ENCODE results near the gene CCDC197.

The CCDC197 gene

DNA sequence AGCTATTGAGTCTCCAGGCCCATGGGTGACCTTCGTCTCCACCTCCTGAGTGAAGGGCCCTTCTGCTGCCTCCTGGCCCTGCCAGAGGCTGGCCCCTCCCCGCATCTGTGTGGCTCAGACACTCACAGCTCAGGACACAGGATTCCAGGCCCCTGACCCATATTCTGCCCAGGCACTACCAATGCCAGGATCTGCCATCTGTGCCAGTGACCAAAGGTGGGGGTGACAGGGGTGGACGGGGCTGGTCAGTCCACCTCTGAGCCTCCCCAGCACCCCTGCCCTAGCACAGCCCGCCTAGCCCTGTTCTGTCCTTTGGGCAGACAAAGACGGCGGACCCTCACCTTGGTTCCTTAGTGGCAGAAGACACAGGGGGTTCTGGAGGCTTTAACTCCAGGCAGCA, 23.5 kb upstream of the CCDC197 start:
- FAIRE-seq (no peak), DNase-seq (ENCODE audit: insufficient read length) (no peak)
- no peak for TF ChIP-seq TAF1 (IDR thresholded peaks at IDR 0.05; ENCODE audit: borderline replicate concordance, low read depth, low read length)
- TF ChIP-seq POLR2AphosphoS5 (IDR thresholded peaks at IDR 0.05; ENCODE audit: low read depth, low read length), result no peak
- no peak for TF ChIP-seq POLR2A (IDR thresholded peaks at IDR 0.05; ENCODE audit: low read depth, low read length)

- TF ChIP-seq POLR2AphosphoS5 (IDR thresholded peaks at IDR 0.05; ENCODE audit: low read depth, low read length), result no peak
- DNase-seq (ENCODE audit: insufficient read length), result no peak
- no peak for FAIRE-seq
These were observed 22.8 kb upstream of the CCDC197 start for GRCh38 chr14:93974299-93974698.

DNA sequence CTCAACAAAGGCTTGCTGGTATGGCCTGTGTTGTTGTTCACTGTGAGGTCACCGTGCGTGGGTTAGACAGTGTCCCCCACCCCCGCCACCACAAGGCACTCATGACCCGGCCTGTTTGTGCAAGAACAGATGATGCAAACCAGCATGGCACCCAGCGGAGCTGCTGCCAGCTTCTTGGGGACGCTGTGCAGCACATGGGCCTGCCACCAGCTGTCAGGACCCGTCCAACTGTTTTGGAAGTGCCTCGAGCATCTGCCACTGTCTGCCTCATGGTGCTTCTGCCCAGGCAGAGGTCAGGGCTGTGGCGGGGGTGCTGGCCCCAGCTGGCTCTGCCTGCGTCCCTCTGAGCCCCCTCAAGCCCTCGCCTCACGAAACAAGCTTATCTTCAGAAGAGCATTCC, 22.3 kb upstream of the CCDC197 start:
- FAIRE-seq (no peak), DNase-seq (ENCODE audit: insufficient read length) (no peak)
- TF ChIP-seq POLR2A (IDR thresholded peaks at IDR 0.05; ENCODE audit: low read depth, low read length) (no peak), TAF1 (IDR thresholded peaks at IDR 0.05; ENCODE audit: borderline replicate concordance, low read depth, low read length) (no peak), POLR2AphosphoS5 (IDR thresholded peaks at IDR 0.05; ENCODE audit: low read depth, low read length) (0 out of 2 replicates have a peak, but pooled peaks have one; percentile 12)

GRCh38 chr14:93975791-93976476, 21.2 kb upstream of the CCDC197 start:
- no peak for TF ChIP-seq POLR2A (IDR thresholded peaks at IDR 0.05; ENCODE audit: low read depth, low read length)
- TF ChIP-seq POLR2AphosphoS5 (IDR thresholded peaks at IDR 0.05; ENCODE audit: low read depth, low read length), result no peak
- no peak for TF ChIP-seq TAF1 (IDR thresholded peaks at IDR 0.05; ENCODE audit: borderline replicate concordance, low read depth, low read length)
- FAIRE-seq, result peak; percentile 98

GRCh38 chr14:93976477-93977057, 20.5 kb upstream of the CCDC197 start, which contains the start of gene ASB2:
Gene ASB2 (minus strand): TSS chr14:93976570. CDS start chr14:93964539, 12,031 bp downstream.
- FAIRE-seq, result no peak
- TF ChIP-seq TAF1 (IDR thresholded peaks at IDR 0.05; ENCODE audit: borderline replicate concordance, low read depth, low read length), result no peak
- TF ChIP-seq POLR2AphosphoS5 (IDR thresholded peaks at IDR 0.05; ENCODE audit: low read depth, low read length), result no peak
- TF ChIP-seq POLR2A (IDR thresholded peaks at IDR 0.05; ENCODE audit: low read depth, low read length), result no peak; the same call in none of the 2 replicates
- DNase-seq (ENCODE audit: insufficient read length), result no peak

More at GRCh38 chr14:93975791-93976476, 21.2 kb upstream of the CCDC197 start:
- DNase-seq (ENCODE audit: insufficient read length), result no peak

DNA sequence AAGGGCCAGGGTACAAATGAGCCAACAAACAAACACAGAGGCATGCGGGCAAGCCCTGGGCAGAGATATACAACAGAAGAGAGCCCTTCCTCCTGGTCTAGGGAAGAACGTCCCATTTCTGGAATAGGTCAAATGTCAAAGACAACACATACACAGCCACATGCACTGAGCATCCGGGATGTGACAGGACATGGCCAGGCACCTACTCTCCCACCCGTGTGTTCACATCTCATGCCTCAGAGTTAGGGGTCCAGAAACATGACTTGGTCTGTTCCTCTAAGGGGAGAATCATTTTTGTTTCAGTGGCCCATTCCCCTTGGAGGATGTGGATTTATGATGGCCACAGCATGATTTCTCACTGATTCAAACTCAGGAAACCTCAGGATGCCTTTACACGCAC, 19.9 kb upstream of the CCDC197 start:
- TF ChIP-seq TAF1 (IDR thresholded peaks at IDR 0.05; ENCODE audit: borderline replicate concordance, low read depth, low read length) (no peak), POLR2AphosphoS5 (IDR thresholded peaks at IDR 0.05; ENCODE audit: low read depth, low read length) (peak; percentile 21; the same call in 1 of the 2 replicates), POLR2A (IDR thresholded peaks at IDR 0.05; ENCODE audit: low read depth, low read length) (no peak)
- DNase-seq (ENCODE audit: insufficient read length) (no peak), FAIRE-seq (no peak)

GRCh38 chr14:93977790-93978581, 19.1 kb upstream of the CCDC197 start:
- FAIRE-seq (peak; percentile 91), DNase-seq (ENCODE audit: insufficient read length) (no peak)
- TF ChIP-seq POLR2A (IDR thresholded peaks at IDR 0.05; ENCODE audit: low read depth, low read length), result no peak
- peak; percentile 21; the same call in 1 of the 2 replicates for TF ChIP-seq POLR2AphosphoS5 (IDR thresholded peaks at IDR 0.05; ENCODE audit: low read depth, low read length)
- no peak for TF ChIP-seq TAF1 (IDR thresholded peaks at IDR 0.05; ENCODE audit: borderline replicate concordance, low read depth, low read length)

- TF ChIP-seq POLR2A (IDR thresholded peaks at IDR 0.05; ENCODE audit: low read depth, low read length) (no peak), TAF1 (IDR thresholded peaks at IDR 0.05; ENCODE audit: borderline replicate concordance, low read depth, low read length) (no peak), POLR2AphosphoS5 (IDR thresholded peaks at IDR 0.05; ENCODE audit: low read depth, low read length) (no peak)
- FAIRE-seq (peak; percentile 60), DNase-seq (ENCODE audit: insufficient read length) (no peak)
These were observed 18.4 kb upstream of the CCDC197 start for GRCh38 chr14:93978735-93979134.

- TF ChIP-seq POLR2A (IDR thresholded peaks at IDR 0.05; ENCODE audit: low read depth, low read length) (no peak), POLR2AphosphoS5 (IDR thresholded peaks at IDR 0.05; ENCODE audit: low read depth, low read length) (no peak)
- FAIRE-seq (peak; percentile 76), DNase-seq (ENCODE audit: insufficient read length) (no peak)
These were observed 16.5 kb upstream of the CCDC197 start for GRCh38 chr14:93980456-93981201.

DNA sequence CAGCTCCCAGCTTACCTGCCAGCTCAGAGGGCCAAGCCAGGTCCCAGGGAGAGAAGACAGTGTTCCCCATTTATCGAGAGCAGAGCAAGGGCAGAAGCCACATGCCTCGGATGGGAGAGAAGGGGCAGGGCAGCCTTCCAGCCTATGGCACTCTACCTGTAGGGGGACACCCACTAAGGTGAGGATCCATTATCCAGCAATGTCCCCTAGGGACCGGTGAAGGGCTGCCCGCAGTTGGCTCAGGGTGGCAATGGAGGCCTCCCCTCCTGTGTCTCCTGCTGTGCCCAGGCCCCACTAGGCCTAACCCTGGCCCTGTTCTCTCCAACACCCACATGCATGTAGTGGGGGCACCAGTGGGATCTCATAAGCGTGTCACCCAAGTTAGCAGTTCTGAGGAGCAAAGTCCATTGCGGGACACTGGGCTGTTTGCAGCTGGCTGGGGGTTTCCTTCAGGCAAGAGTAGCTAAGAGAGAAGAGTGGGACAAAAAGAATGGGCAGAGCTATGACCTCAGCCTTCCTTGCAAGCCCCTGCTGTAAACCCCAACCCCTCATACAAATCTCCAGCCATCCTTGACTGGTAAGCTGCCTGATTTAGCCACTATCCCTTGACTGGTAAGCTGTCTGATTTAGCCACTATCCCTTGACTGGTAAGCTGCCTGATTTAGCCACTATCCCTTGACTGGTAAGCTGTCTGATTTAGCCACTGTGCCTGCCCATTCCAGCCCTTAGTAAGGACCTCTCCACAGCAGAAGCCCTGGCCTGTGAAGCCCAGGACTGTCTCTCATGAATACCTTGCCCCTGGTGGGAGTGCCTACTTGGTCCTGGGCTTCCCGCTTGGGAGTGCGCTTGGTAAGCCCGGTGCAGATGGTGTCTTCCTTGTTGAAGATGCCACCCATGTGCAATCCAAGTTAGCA, 15.5 kb upstream of the CCDC197 start:
- TF ChIP-seq POLR2A (IDR thresholded peaks at IDR 0.05; ENCODE audit: low read depth, low read length), result no peak
- no peak for TF ChIP-seq POLR2AphosphoS5 (IDR thresholded peaks at IDR 0.05; ENCODE audit: low read depth, low read length)
- no peak for TF ChIP-seq TAF1 (IDR thresholded peaks at IDR 0.05; ENCODE audit: borderline replicate concordance, low read depth, low read length)
- FAIRE-seq (no peak), DNase-seq (ENCODE audit: insufficient read length) (no peak)
